Suppressor macrophage treated with lipopolysaccharide for 1 hour (primary cell): ENCODE results near the gene UBQLN3.

Experiments used
- DNase-seq, 3 donors: peaks; one replicate each; pipeline ENCODE4 v3.0.0-alpha.2; 2020 to 2022

Gene UBQLN3

DNA sequence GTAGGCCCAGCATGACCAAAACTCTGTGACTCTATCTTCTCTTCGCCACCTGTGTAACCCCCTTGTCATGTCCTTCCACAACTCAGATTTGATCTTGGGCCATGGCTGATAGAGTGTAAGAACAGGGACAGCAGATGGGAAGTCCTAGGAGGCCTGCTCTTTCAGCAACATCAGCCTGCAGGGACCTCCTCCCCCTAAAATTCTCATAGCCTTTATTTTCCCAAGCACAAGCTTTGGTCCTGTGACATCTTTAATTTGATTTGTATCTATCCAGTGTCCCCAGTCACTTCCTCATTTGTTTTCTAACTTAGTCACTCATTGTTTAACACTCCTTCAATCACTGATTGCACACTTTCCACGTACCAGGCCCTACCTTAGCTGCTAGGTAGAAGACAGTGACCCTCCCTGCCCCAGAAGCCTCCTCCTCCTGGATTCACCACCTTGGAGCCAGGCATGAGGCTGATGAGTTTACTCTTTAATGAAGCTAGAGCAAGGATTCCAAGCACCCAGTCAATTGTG is 5.3 kb downstream of the UBQLN3 start:
- DNase-seq: no peak

DNA sequence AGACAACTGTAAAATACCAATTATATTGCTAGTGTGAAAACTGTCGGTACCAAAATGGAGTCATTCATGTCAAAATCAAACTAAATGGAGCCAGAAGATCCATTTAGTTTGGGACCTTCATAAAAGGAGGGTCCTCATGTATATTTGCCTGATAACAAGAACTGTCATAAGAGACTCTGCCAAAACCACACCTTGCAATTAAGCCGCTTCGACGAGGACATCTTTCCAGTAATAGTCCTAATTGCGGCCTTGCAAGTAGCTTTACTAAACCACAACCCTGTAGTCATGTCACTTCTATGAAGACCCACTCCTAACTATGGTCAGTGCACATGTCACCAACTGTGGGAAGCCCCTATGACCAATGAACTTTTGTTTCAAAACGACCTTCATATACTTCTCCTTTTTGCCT is 9.4 kb downstream of the UBQLN3 start:
- DNase-seq: peak; percentile 44 to 60 (median 44)

DNA sequence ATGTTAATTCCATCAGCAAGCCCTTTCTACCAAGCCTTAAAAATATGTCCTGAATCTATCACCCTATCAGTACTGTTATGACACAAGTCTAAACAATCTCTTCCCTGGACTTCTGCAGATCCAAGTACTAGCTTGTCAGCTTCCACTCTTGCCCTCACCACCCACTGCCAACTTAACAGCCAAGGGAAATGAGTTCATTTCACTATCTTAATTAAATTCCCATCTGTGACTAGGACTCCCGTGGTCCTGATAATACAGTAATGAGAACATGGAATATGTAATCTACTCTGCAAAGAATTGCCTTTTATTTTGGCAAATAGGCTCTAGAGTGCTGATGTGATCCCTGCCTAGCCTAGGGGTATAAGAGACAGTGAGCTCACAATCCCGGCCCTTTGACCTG is 10.1 kb downstream of the UBQLN3 start:
- no peak for DNase-seq

GRCh38 chr11:5489576-5490357 is 20.0 kb downstream of the UBQLN3 start:
- DNase-seq: peak in 2 of 3 donors; percentile 5 to 19

- DNase-seq: no peak
Measured at GRCh38 chr11:5488798-5489399, 20.9 kb downstream of the UBQLN3 start.

GRCh38 chr11:5488385-5488784 is 21.4 kb downstream of the UBQLN3 start, which contains the start of gene OR52D1:
Gene OR52D1 (plus strand): TSS chr11:5488685. CDS start chr11:5488707, 22 bp downstream.
- no peak for DNase-seq

DNA sequence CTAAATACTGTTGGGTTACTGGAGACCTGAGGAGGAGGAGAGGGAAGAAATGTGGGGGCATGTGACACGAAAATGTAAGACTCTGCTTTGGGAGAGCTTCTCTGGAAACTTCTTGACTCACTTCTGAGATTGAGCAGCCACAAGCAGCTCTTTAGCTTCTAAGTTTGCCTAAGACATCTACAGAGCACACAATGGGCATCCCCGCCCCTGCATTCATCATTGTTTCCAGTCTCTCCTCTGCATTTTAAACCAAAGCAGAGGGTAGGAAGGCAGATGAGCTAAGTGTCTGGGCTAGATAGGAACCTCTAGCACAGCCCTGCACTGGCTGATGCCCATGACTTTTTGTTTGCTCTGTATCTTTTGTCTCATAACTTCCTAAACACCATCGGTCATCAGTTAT is 23.3 kb downstream of the UBQLN3 start:
- no peak for DNase-seq

GRCh38 chr11:5486003-5486402 is 23.8 kb downstream of the UBQLN3 start:
- no peak for DNase-seq

- peak; percentile 59 to 75 (median 71) for DNase-seq
Measured at GRCh38 chr11:5476186-5476819, 33.5 kb downstream of the UBQLN3 start.

DNA sequence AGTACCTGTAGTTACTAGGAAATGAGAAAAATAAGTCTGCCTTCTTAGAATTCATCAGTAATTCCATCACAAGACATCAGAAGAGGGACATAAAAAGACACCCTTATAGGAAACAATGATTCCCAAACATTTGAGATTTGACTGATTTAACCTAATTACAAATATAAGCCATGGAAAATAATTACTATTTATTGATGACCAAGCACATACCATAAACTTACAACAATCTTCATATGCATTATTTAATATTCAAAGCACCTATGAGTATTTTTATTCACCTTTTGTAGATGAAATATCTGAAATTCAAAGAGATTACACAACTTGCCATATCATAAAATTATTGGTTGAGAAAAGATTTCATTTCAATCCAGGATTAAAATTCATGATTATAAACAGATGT is 35.8 kb downstream of the UBQLN3 start:
- DNase-seq: no peak

- DNase-seq: no peak
Measured at GRCh38 chr11:5467527-5467926, 42.2 kb downstream of the UBQLN3 start.

- DNase-seq: no peak
Measured at GRCh38 chr11:5460983-5461621, 48.7 kb downstream of the UBQLN3 start.
